SK-N-SH treated with all-trans-retinoic acid at 6 μM for 48 hours (cell line): Measurements from ENCODE around the gene MUSK.

Source experiments
- ATAC-seq: fragments of 200-7000 bp; cut with Tn5 transposase; 3 replicates; pipeline ENCODE4 v1.9.1; 2020; ENCODE audit warnings: mild to moderate bottlenecking, moderate library complexity
- ARNTL ChIP-seq: fragments of 450-650 bp; formaldehyde crosslinking; IDR thresholded peaks from 2 replicates; pipeline ENCODE4 v1.5.0; 2020; ENCODE audit warnings: low read depth, mild to moderate bottlenecking, moderate library complexity, borderline replicate concordance
- CSDC2 ChIP-seq: fragments of 250-450 bp; sonication (Bioruptor Pico); IDR thresholded peaks from 2 replicates; pipeline ENCODE4 v1.5.0; 2020; ENCODE audit warnings: mild to moderate bottlenecking, moderate library complexity
- ESRRG ChIP-seq: fragments of 250-450 bp; sonication (Bioruptor Pico); IDR thresholded peaks from 2 replicates; pipeline ENCODE4 v1.6.1; 2021; ENCODE audit warnings: mild to moderate bottlenecking
- GLIS3 ChIP-seq: fragments of 250-450 bp; sonication (Bioruptor Pico); IDR thresholded peaks from 2 replicates; pipeline ENCODE4 v1.5.0; 2020; ENCODE audit warnings: mild to moderate bottlenecking, moderate library complexity
- ISL1 ChIP-seq: fragments of 250-450 bp; sonication (Bioruptor Pico); IDR thresholded peaks from 2 replicates; pipeline ENCODE4 v2.1.2; 2022; ENCODE audit warnings: mild to moderate bottlenecking, moderate library complexity
- OSR1 ChIP-seq: fragments of 250-450 bp; sonication (Bioruptor Pico); IDR thresholded peaks from 2 replicates; pipeline ENCODE4 v1.8.0; 2022; ENCODE audit warnings: moderate library complexity, mild to moderate bottlenecking, inconsistent platforms
- PATZ1 ChIP-seq: fragments of 250-450 bp; sonication (Bioruptor Pico); IDR thresholded peaks from 2 replicates; pipeline ENCODE4 v1.8.0; 2020; ENCODE audit warnings: mild to moderate bottlenecking, moderate library complexity, borderline replicate concordance
- PPARA ChIP-seq: fragments of 250-450 bp; sonication (Bioruptor Pico); IDR thresholded peaks from 2 replicates; pipeline ENCODE4 v1.5.0; 2020; ENCODE audit warnings: mild to moderate bottlenecking, borderline replicate concordance
- SNAI2 ChIP-seq: fragments of 250-450 bp; sonication (Bioruptor Pico); IDR thresholded peaks from 2 replicates; pipeline ENCODE4 v1.5.0; 2020; ENCODE audit warnings: mild to moderate bottlenecking, moderate library complexity
- TCF4 ChIP-seq: fragments of 250-450 bp; sonication (Bioruptor Pico); IDR thresholded peaks from 2 replicates; pipeline ENCODE4 v1.8.0; 2021; ENCODE audit warnings: mild to moderate bottlenecking, moderate library complexity, borderline replicate concordance
- TOX ChIP-seq: fragments of 250-450 bp; sonication (Bioruptor Pico); IDR thresholded peaks from 2 replicates; pipeline ENCODE4 v1.8.0; 2021; ENCODE audit warnings: mild to moderate bottlenecking, moderate library complexity, borderline replicate concordance
- TSHZ2 ChIP-seq: fragments of 250-450 bp; sonication (Bioruptor Pico); IDR thresholded peaks from 2 replicates; pipeline ENCODE4 v1.5.0; 2020; ENCODE audit warnings: mild to moderate bottlenecking, moderate library complexity
- ZC3H10 ChIP-seq: fragments of 250-450 bp; sonication (Bioruptor Pico); IDR thresholded peaks from 2 replicates; pipeline ENCODE4 v1.5.1; 2021; ENCODE audit warnings: mild to moderate bottlenecking, moderate library complexity
- ZFP3 ChIP-seq: fragments of 250-450 bp; sonication (Bioruptor Pico); IDR thresholded peaks from 2 replicates; pipeline ENCODE4 v1.5.0; 2020; ENCODE audit warnings: mild to moderate bottlenecking, moderate library complexity
- ZFP30 ChIP-seq: fragments of 450-650 bp; formaldehyde crosslinking; IDR thresholded peaks from 2 replicates; pipeline ENCODE4 v1.5.0; 2022; ENCODE audit warnings: mild to moderate bottlenecking, moderate library complexity
- ZNF565 ChIP-seq: fragments of 450-650 bp; formaldehyde crosslinking; conservative IDR thresholded peaks from 2 replicates; pipeline ENCODE4 v1.5.0; 2020; ENCODE audit warnings: low read depth, mild to moderate bottlenecking, moderate library complexity
- ZNF8 ChIP-seq: fragments of 450-650 bp; formaldehyde crosslinking; IDR thresholded peaks from 2 replicates; pipeline ENCODE4 v1.5.0; 2020; ENCODE audit warnings: mild to moderate bottlenecking, moderate library complexity
- TF ChIP-seq, protein P1 (sequence below): fragments of 250-450 bp; sonication (Bioruptor Pico); IDR thresholded peaks from 2 replicates; pipeline ENCODE4 v1.8.0; 2021; ENCODE audit warnings: low read depth, mild to moderate bottlenecking, moderate library complexity, borderline replicate concordance
- TF ChIP-seq, protein P2 (sequence below): fragments of 250-450 bp; sonication (Bioruptor Pico); IDR thresholded peaks from 2 replicates; pipeline ENCODE4 v1.5.1; 2021; ENCODE audit warnings: mild to moderate bottlenecking, moderate library complexity

The MUSK gene

DNA sequence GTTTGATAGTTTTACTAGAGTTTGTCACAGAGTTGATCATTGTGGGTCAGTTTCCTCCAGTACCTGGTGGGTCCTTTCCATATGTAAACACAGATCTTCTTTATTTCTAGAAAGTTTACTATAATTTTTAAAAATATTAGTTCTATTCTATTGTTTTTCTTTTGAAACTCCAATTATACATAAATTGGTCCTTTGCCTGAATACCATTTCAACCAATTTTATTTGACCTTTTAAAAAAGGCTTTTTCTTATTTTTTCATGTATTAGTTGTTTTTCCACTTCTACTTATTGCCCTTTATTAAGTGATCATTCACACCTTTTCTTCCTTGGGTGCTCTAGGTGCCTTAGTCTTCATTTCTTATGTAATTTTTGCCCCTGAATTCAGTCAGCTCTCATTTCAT is 33.0 kb upstream of the MUSK start:
- ATAC-seq: no peak
- no peak for TF ChIP-seq PATZ1 (CRISPR knock-in tag)
- no peak for TF ChIP-seq ZNF565 (CRISPR knock-in tag)
- TF ChIP-seq ARNTL (CRISPR knock-in tag): no peak
- TF ChIP-seq PPARA (CRISPR knock-in tag): no peak
- no peak for TF ChIP-seq ZNF8 (CRISPR knock-in tag)
- TF ChIP-seq OSR1: no peak
- TF ChIP-seq TCF4 (CRISPR knock-in tag): no peak
- no peak for TF ChIP-seq SNAI2 (CRISPR knock-in tag)
- TF ChIP-seq TSHZ2 (CRISPR knock-in tag): no peak
- TF ChIP-seq ZFP3 (CRISPR knock-in tag): no peak
- TF ChIP-seq, protein P1, sequence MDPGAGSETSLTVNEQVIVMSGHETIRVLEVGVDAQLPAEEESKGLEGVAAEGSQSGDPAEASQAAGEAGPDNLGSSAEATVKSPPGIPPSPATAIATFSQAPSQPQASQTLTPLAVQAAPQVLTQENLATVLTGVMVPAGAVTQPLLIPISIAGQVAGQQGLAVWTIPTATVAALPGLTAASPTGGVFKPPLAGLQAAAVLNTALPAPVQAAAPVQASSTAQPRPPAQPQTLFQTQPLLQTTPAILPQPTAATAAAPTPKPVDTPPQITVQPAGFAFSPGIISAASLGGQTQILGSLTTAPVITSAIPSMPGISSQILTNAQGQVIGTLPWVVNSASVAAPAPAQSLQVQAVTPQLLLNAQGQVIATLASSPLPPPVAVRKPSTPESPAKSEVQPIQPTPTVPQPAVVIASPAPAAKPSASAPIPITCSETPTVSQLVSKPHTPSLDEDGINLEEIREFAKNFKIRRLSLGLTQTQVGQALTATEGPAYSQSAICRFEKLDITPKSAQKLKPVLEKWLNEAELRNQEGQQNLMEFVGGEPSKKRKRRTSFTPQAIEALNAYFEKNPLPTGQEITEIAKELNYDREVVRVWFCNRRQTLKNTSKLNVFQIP: no peak
- no peak for TF ChIP-seq ESRRG (CRISPR knock-in tag)
- no peak for TF ChIP-seq CSDC2 (CRISPR knock-in tag)

DNA sequence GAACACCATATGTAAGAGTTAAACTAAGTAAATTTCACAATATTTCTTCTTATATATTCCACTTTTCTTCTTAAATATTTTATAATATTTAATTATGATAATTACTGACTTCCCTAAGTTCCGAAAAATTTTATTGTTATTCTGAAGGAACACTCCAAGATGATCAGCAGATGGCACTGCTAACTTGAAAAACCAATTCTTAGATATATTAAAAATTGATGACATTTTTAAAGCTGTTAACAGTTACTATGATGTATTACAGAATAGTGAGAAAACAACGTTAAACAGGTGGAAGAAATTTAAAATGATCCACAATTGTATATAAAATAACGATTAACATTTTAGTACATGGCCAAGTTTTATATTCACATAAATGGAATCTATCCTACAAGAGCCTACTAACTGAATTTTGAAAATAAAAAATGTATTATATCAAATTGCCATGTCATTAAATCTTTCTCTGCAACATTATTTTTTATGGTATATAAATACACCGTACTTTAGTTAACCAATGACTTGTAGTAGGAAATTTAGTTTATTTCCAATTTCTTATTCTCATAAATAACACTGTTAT is 30.1 kb upstream of the MUSK start:
- TF ChIP-seq ISL1 (CRISPR knock-in tag): no peak
- no peak for TF ChIP-seq ZNF565 (CRISPR knock-in tag)
- no peak for TF ChIP-seq ARNTL (CRISPR knock-in tag)
- TF ChIP-seq CSDC2 (CRISPR knock-in tag): no peak
- TF ChIP-seq GLIS3 (CRISPR knock-in tag): no peak
- no peak for TF ChIP-seq TOX (CRISPR knock-in tag)
- no peak for TF ChIP-seq PATZ1 (CRISPR knock-in tag)
- TF ChIP-seq TSHZ2 (CRISPR knock-in tag): no peak
- TF ChIP-seq ZFP30: no peak
- TF ChIP-seq, protein P2, sequence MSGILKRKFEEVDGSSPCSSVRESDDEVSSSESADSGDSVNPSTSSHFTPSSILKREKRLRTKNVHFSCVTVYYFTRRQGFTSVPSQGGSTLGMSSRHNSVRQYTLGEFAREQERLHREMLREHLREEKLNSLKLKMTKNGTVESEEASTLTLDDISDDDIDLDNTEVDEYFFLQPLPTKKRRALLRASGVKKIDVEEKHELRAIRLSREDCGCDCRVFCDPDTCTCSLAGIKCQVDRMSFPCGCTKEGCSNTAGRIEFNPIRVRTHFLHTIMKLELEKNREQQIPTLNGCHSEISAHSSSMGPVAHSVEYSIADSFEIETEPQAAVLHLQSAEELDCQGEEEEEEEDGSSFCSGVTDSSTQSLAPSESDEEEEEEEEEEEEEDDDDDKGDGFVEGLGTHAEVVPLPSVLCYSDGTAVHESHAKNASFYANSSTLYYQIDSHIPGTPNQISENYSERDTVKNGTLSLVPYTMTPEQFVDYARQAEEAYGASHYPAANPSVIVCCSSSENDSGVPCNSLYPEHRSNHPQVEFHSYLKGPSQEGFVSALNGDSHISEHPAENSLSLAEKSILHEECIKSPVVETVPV (CRISPR knock-in tag): no peak
- TF ChIP-seq, protein P1: no peak
- TF ChIP-seq ZC3H10 (CRISPR knock-in tag): no peak
- no peak for TF ChIP-seq TCF4 (CRISPR knock-in tag)
- ATAC-seq: no peak
